Trophoblast cell (in vitro differentiated cells and primary cell): Measurements from ENCODE around the gene MKLN1.

Source experiments
- DNase-seq, 2 donors: peaks; one replicate each; pipeline ENCODE4 v3.0.0-alpha.2; 2016
- H2AFZ ChIP-seq: 2 replicates; pipeline ENCODE4 v1.6.1; 2013; ENCODE audit warnings: low read length, moderate library complexity, mild to moderate bottlenecking; ENCODE audit not compliant: insufficient read depth, poor library complexity
- H2AK5ac ChIP-seq: 2 replicates; pipeline ENCODE4 v1.6.1; 2013; ENCODE audit warnings: mild to moderate bottlenecking, low read length
- H2BK120ac ChIP-seq: 2 replicates; pipeline ENCODE4 v1.6.1; 2013; ENCODE audit warnings: low read length, mild to moderate bottlenecking, moderate library complexity; ENCODE audit not compliant: insufficient read depth, poor library complexity
- H2BK12ac ChIP-seq: 2 replicates; pipeline ENCODE4 v1.6.1; 2013; ENCODE audit warnings: mild to moderate bottlenecking, low read length, moderate library complexity
- H2BK5ac ChIP-seq: 2 replicates; pipeline ENCODE4 v1.6.1; 2013; ENCODE audit warnings: low read length, low read depth, moderate library complexity, mild to moderate bottlenecking; ENCODE audit not compliant: poor library complexity
- H3K14ac ChIP-seq: 2 replicates; pipeline ENCODE4 v1.6.1; 2013; ENCODE audit warnings: mild to moderate bottlenecking, low read length
- H3K18ac ChIP-seq: 2 replicates; pipeline ENCODE4 v1.6.1; 2013; ENCODE audit warnings: mild to moderate bottlenecking, low read length
- H3K23ac ChIP-seq: 2 replicates; pipeline ENCODE4 v1.6.1; 2013; ENCODE audit warnings: low read length
- H3K27ac ChIP-seq: 2 replicates; pipeline ENCODE4 v1.5.1; 2013; ENCODE audit warnings: low read depth, mild to moderate bottlenecking, inconsistent platforms, low read length, moderate library complexity
- H3K27me3 ChIP-seq: 2 replicates; pipeline ENCODE4 v1.6.1; 2013; ENCODE audit warnings: inconsistent platforms, mild to moderate bottlenecking, low read length, moderate library complexity; ENCODE audit not compliant: insufficient read depth
- H3K36me3 ChIP-seq, 2 experiments: 1 replicate in 1 of 2; 2 replicates in 1 of 2; pipeline ENCODE4 v1.6.1; 2013; ENCODE audit warnings: low read length in 2 of 2, mild to moderate bottlenecking in 2 of 2, moderate library complexity in 1 of 2; ENCODE audit not compliant: insufficient read depth in 2 of 2, control insufficient read depth in 1 of 2
- H3K4ac ChIP-seq: 2 replicates; pipeline ENCODE4 v1.6.1; 2013; ENCODE audit warnings: low read depth, mild to moderate bottlenecking, low read length, moderate library complexity
- H3K4me1 ChIP-seq, 2 experiments: 1 replicate in 1 of 2; 2 replicates in 1 of 2; pipeline ENCODE4 v1.6.1; 2013; ENCODE audit warnings: low read length in 2 of 2, mild to moderate bottlenecking in 2 of 2, moderate library complexity in 1 of 2; ENCODE audit not compliant: insufficient read depth in 2 of 2, control insufficient read depth in 1 of 2
- H3K4me2 ChIP-seq: 2 replicates; pipeline ENCODE4 v1.6.1; 2013; ENCODE audit warnings: inconsistent platforms, mild to moderate bottlenecking, low read length, moderate library complexity
- H3K4me3 ChIP-seq: 2 replicates; pipeline ENCODE4 v1.5.1; 2013; ENCODE audit warnings: mild to moderate bottlenecking, low read depth, low read length, inconsistent platforms
- H3K79me1 ChIP-seq: one replicate; pipeline ENCODE4 v1.6.1; 2013; ENCODE audit warnings: low read length
- H3K79me2 ChIP-seq: 2 replicates; pipeline ENCODE4 v1.6.1; 2013; ENCODE audit warnings: low read length, mild to moderate bottlenecking; ENCODE audit not compliant: control insufficient read depth, insufficient read depth, poor library complexity
- H3K9ac ChIP-seq: 2 replicates; pipeline ENCODE4 v1.6.1; 2013; ENCODE audit warnings: mild to moderate bottlenecking, low read length
- H3K9me3 ChIP-seq: 2 replicates; pipeline ENCODE4 v1.6.1; 2013; ENCODE audit warnings: low read depth, mild to moderate bottlenecking, control low read depth, inconsistent platforms, low read length; ENCODE audit not compliant: insufficient read depth
- H4K12ac ChIP-seq: 2 replicates; pipeline ENCODE4 v1.6.1; 2013; ENCODE audit warnings: low read depth, mild to moderate bottlenecking, low read length, moderate library complexity
- H4K8ac ChIP-seq: 2 replicates; pipeline ENCODE4 v1.6.1; 2013; ENCODE audit warnings: low read depth, mild to moderate bottlenecking, low read length, moderate library complexity
- H4K91ac ChIP-seq: one replicate; pipeline ENCODE4 v1.6.1; 2013; ENCODE audit warnings: low read depth, mild to moderate bottlenecking, low read length, moderate library complexity
- WGBS: extraction: QIAGEN DNeasy Blood & Tissue Kit; methylation state at CpG from one replicate; pipeline ENCODE4 v1.1.7; 2013; ENCODE audit warnings: missing lambda C conversion rate; ENCODE audit not compliant: insufficient read length, insufficient coverage; ENCODE audit errors: extremely low coverage; 5-methylcytosine and 5-hydroxymethylcytosine counted together

The MKLN1 gene

GRCh38 chr7:131530137-131530536 lies 202.5 kb downstream of the MKLN1 start:
- no peak overlapping the region for H3K23ac ChIP-seq
- no peak overlapping the region for H3K18ac ChIP-seq
- H3K9me3 ChIP-seq, result no peaks in the 10 kb centered on the region
- H3K27me3 ChIP-seq, result no peaks in the 10 kb centered on the region
- H3K79me1 ChIP-seq, result no peaks in the 10 kb centered on the region
- no CpG with 5 or more reads among the region's 6 CpGs for WGBS
- H3K9ac ChIP-seq, result no peak overlapping the region
- H3K4me1 ChIP-seq, result no peaks in the 10 kb centered on the region
- H3K4me2 ChIP-seq, result no peak overlapping the region
- H3K79me2 ChIP-seq, result no peaks in the 10 kb centered on the region
- no peak overlapping the region for H2BK120ac ChIP-seq
- no peak overlapping the region for H2BK5ac ChIP-seq
- no peak overlapping the region for H3K27ac ChIP-seq
- H2AK5ac ChIP-seq, result no peak overlapping the region
- no peak overlapping the region for H2BK12ac ChIP-seq
- no peak overlapping the region for H4K91ac ChIP-seq
- no peak overlapping the region for H3K4ac ChIP-seq
- peaks cover 2 to 6% of the 10 kb centered on the region in 2 experiments for H3K36me3 ChIP-seq
- H4K8ac ChIP-seq, result no peak overlapping the region
- no peak overlapping the region for H4K12ac ChIP-seq
- H3K14ac ChIP-seq, result no peak overlapping the region
- no peak overlapping the region for H3K4me3 ChIP-seq
- no peak overlapping the region for H2AFZ ChIP-seq
- no peak for DNase-seq

GRCh38 chr7:131532570-131533091 lies 205.0 kb downstream of the MKLN1 start:
- H3K4me3 ChIP-seq, result no peak overlapping the region
- DNase-seq, result no peak
- H3K9ac ChIP-seq, result no peak overlapping the region
- H3K79me2 ChIP-seq, result no peaks in the 10 kb centered on the region
- no peaks in the 10 kb centered on the region for H3K9me3 ChIP-seq
- no peak overlapping the region for H3K27ac ChIP-seq
- H2BK120ac ChIP-seq, result no peak overlapping the region
- no peaks in the 10 kb centered on the region for H3K27me3 ChIP-seq
- H3K4ac ChIP-seq, result peak overlapping the region; percentile 51
- no peak overlapping the region for H3K14ac ChIP-seq
- peaks cover 4 to 6% of the 10 kb centered on the region in 2 experiments for H3K36me3 ChIP-seq
- no peak overlapping the region for H2BK12ac ChIP-seq
- no peak overlapping the region for H4K12ac ChIP-seq
- H3K79me1 ChIP-seq, result no peaks in the 10 kb centered on the region
- no peak overlapping the region for H2AK5ac ChIP-seq
- WGBS, result no CpG with 5 or more reads among the region's 10 CpGs
- H3K23ac ChIP-seq, result no peak overlapping the region
- H4K8ac ChIP-seq, result no peak overlapping the region
- no peak overlapping the region for H3K4me2 ChIP-seq
- peaks cover 2% of the 10 kb centered on the region in 2 experiments for H3K4me1 ChIP-seq
- no peak overlapping the region for H2BK5ac ChIP-seq
- no peak overlapping the region for H4K91ac ChIP-seq
- no peak overlapping the region for H2AFZ ChIP-seq
- H3K18ac ChIP-seq, result no peak overlapping the region

GRCh38 chr7:131533151-131533559 lies 205.5 kb downstream of the MKLN1 start:
- H3K27ac ChIP-seq, result no peak overlapping the region

GRCh38 chr7:131533566-131534561 lies 206.2 kb downstream of the MKLN1 start:
- no peak overlapping the region for H4K8ac ChIP-seq
- no peak overlapping the region for H3K9ac ChIP-seq
- DNase-seq, result no peak
- H3K79me2 ChIP-seq, result peaks cover 4% of the 10 kb centered on the region
- no peak overlapping the region for H3K4me3 ChIP-seq
- peaks cover 14% of the 10 kb centered on the region in 2 experiments for H3K4me1 ChIP-seq
- H3K27ac ChIP-seq, result no peak overlapping the region
- H3K36me3 ChIP-seq, result peaks cover 6% of the 10 kb centered on the region in 2 experiments
- no peak overlapping the region for H2BK12ac ChIP-seq
- H3K4ac ChIP-seq, result no peak overlapping the region
- H3K9me3 ChIP-seq, result no peaks in the 10 kb centered on the region
- no CpG with 5 or more reads among the region's 15 CpGs for WGBS
- no peak overlapping the region for H3K18ac ChIP-seq
- no peak overlapping the region for H2AK5ac ChIP-seq
- no peak overlapping the region for H2BK5ac ChIP-seq
- no peak overlapping the region for H3K14ac ChIP-seq
- no peak overlapping the region for H2AFZ ChIP-seq
- no peak overlapping the region for H3K4me2 ChIP-seq
- no peak overlapping the region for H3K23ac ChIP-seq
- no peak overlapping the region for H4K91ac ChIP-seq
- no peaks in the 10 kb centered on the region for H3K27me3 ChIP-seq
- peaks cover 4% of the 10 kb centered on the region for H3K79me1 ChIP-seq
- no peak overlapping the region for H4K12ac ChIP-seq
- H2BK120ac ChIP-seq, result no peak overlapping the region

More at GRCh38 chr7:131533151-131533559, 205.5 kb downstream of the MKLN1 start:
- H4K8ac ChIP-seq, result no peak overlapping the region
- H3K14ac ChIP-seq, result no peak overlapping the region
- peaks cover 6% of the 10 kb centered on the region in 2 experiments for H3K36me3 ChIP-seq
- no peak overlapping the region for H3K4me2 ChIP-seq
- H2BK12ac ChIP-seq, result no peak overlapping the region
- DNase-seq, result no peak
- no peak overlapping the region for H3K4me3 ChIP-seq
- H3K9me3 ChIP-seq, result no peaks in the 10 kb centered on the region
- H3K27me3 ChIP-seq, result no peaks in the 10 kb centered on the region
- H3K79me1 ChIP-seq, result no peaks in the 10 kb centered on the region
- no peak overlapping the region for H2AK5ac ChIP-seq
- H4K12ac ChIP-seq, result no peak overlapping the region
- no peak overlapping the region for H3K4ac ChIP-seq
- no peak overlapping the region for H3K23ac ChIP-seq
- H3K9ac ChIP-seq, result no peak overlapping the region
- no peak overlapping the region for H3K18ac ChIP-seq
- H2BK5ac ChIP-seq, result no peak overlapping the region
- H4K91ac ChIP-seq, result no peak overlapping the region
- H2BK120ac ChIP-seq, result no peak overlapping the region
- no peaks in the 10 kb centered on the region for H3K79me2 ChIP-seq
- no CpG with 5 or more reads among the region's 9 CpGs for WGBS
- H2AFZ ChIP-seq, result no peak overlapping the region
- peaks cover 7% of the 10 kb centered on the region in 2 experiments for H3K4me1 ChIP-seq
